NCI-H1092 treated with DMSO at 0.1 percent for 48 hours (cell line): ENCODE results near the gene PNMT.
"Not testable (repeated sequence)": the region's sequence is repeated elsewhere in the genome, so short reads cannot be mapped to it uniquely, and the experiment has no call there.

ENCODE experiments used
- DNase-seq: peaks from one replicate; lab custom pipeline; 2025; lab: John Stamatoyannopoulos, UW

PNMT gene

GRCh38 chr17:39709319-39709997 lies 41.2 kb downstream of the PNMT start:
- DNase-seq: no peak

DNA sequence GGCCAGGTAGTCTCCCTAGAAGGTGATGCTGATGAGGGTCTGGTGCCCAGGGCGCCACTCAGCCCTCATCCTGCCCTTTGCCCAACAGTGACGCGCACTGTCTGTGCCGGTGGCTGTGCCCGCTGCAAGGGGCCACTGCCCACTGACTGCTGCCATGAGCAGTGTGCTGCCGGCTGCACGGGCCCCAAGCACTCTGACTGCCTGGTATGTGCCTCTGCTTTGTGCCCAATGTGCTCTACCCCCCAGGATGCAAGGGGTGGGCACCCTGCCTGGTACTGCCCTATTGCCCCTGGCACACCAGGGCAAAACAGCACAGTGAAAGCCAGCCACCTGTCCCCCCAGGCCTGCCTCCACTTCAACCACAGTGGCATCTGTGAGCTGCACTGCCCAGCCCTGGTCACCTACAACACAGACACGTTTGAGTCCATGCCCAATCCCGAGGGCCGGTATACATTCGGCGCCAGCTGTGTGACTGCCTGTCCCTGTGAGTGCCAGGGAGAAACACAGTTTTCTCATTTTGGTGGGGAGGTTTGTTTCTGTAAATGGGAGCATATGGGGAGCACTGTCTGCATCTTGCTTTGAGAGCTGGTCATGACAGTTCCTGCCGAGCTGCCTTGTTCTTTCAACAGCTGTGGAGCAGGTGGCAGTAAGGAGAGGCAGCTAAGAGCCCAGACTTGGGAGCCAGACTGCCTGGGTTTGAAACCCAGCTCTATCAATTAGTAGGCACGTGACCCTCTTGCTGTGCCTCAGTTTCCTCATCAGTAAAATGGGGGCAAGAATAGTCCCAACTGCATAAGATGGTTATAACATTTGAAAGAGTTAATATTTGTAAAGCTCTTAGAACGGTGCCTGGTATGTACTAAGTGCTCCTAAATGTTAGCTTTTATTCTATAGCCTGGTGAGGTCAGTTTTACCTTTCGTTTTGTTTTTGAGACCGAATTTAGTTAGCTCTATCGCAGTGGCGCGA lies 42.0 kb downstream of the PNMT start:
- DNase-seq: no peak

GRCh38 chr17:39711071-39711470 lies 42.8 kb downstream of the PNMT start:
- DNase-seq: not testable (repeated sequence)

DNA sequence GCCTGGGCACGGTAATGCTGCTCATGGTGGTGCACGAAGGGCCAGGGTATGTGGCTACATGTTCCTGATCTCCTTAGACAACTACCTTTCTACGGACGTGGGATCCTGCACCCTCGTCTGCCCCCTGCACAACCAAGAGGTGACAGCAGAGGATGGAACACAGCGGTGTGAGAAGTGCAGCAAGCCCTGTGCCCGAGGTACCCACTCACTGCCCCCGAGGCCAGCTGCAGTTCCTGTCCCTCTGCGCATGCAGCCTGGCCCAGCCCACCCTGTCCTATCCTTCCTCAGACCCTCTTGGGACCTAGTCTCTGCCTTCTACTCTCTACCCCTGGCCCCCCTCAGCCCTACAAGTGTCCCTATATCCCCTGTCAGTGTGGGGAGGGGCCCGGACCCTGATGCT lies 43.6 kb downstream of the PNMT start:
- no peak for DNase-seq

- DNase-seq: no peak
Measured at GRCh38 chr17:39714234-39714633, 46.0 kb downstream of the PNMT start.

- DNase-seq: no peak
Measured at GRCh38 chr17:39715375-39716072, 47.3 kb downstream of the PNMT start.

GRCh38 chr17:39716073-39716818 lies 48.0 kb downstream of the PNMT start:
- no peak for DNase-seq

DNA sequence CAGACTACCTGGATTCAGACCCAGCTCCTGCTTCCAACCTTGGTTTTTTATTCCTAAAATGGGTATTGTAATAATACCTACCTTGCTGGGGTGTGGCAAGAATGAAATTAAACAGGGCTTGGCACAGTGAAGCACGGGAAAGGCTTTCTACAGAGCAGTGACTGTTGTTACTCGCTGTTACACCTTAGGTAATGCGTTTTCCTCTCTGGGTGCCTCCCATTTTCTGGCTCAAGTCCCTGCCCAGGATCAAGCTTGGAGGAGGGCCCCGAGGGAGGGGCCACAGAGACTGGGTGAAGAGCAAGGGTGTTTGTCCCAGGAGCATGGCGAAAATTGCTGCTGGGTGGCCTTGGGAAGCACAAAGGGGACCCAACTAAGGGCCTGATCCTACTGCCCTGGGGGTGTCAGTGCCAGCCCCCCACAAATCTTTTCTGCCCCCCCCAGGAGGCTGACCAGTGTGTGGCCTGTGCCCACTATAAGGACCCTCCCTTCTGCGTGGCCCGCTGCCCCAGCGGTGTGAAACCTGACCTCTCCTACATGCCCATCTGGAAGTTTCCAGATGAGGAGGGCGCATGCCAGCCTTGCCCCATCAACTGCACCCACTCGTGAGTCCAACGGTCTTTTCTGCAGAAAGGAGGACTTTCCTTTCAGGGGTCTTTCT lies 48.8 kb downstream of the PNMT start:
- DNase-seq: no peak

DNA sequence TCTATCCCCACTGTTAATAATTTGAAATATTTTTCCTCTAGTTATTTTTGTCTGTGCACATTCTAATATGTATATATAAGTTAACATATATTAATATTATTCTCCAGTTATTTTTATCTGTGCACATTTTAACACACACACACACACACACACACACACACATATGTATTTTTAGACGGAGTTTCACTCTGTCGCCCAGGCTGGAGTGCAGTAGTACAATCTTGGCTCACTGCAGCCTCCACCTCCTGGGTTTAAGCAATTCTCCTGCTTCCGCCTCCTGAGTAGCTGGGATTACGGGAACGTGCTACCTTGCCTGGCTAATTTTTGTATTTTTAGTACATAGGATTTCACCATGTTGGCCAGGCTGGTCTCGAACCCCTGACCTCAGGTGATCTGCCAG lies 49.4 kb downstream of the PNMT start:
- DNase-seq: no peak

GRCh38 chr17:39719563-39720355 lies 51.5 kb downstream of the PNMT start:
- no peak for DNase-seq
